ENCODE measurements around the gene SLC4A3.

DNA sequence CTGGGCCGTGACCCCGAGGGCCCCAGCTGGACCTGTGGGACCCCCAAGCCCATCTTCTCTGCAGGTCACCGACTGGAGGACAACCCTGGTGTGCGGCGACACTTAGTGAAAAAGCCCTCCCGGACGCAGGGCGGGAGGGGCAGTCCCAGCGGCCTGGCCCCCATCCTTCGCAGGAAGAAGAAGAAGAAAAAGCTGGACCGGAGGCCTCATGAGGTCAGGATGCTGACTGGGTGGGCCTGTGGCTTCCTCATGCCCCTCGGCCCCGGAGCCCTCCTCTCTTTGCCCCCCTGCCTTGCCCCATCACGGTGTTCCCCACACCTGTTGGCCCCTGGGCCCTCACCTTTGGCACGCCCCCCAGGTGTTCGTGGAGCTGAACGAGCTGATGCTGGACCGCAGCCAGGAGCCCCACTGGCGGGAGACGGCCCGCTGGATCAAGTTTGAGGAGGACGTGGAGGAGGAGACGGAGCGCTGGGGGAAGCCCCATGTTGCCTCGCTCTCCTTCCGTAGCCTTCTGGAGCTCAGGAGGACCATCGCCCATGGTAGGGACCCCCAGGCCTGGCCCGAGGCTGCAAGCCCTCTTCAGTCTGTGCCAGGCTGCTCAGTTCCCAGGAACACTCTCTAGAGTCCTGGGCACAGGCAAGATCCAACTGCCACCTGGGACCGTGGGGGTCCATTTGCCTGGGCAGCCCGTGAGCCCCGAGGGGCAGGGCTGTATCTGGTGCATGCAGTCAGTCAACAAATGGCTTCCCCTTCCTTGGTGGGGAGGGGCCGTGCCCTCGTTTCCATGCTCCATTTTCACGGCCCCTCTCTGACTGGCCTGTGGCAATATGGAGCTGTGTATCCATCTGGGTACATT is 4.7 kb downstream of the SLC4A3 start:
- TF ChIP-seq, protein P1, sequence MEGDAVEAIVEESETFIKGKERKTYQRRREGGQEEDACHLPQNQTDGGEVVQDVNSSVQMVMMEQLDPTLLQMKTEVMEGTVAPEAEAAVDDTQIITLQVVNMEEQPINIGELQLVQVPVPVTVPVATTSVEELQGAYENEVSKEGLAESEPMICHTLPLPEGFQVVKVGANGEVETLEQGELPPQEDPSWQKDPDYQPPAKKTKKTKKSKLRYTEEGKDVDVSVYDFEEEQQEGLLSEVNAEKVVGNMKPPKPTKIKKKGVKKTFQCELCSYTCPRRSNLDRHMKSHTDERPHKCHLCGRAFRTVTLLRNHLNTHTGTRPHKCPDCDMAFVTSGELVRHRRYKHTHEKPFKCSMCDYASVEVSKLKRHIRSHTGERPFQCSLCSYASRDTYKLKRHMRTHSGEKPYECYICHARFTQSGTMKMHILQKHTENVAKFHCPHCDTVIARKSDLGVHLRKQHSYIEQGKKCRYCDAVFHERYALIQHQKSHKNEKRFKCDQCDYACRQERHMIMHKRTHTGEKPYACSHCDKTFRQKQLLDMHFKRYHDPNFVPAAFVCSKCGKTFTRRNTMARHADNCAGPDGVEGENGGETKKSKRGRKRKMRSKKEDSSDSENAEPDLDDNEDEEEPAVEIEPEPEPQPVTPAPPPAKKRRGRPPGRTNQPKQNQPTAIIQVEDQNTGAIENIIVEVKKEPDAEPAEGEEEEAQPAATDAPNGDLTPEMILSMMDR (IDR thresholded peaks at IDR 0.05 in 8 of 11, conservative IDR thresholded peaks at IDR 0.05 in 3 of 11), result no peak
- TF ChIP-seq POLR2AphosphoS5 (IDR thresholded peaks at IDR 0.05) (no peak), POLR2A (IDR thresholded peaks at IDR 0.05) (no peak)

Data from spleen (tissue), 7 donors.